SK-N-SH (cell line): Measurements from ENCODE around the gene OR8H3. TPM values are rescaled to one million over a fixed set of nuclear protein-coding genes. Genes with fewer than 3 reads are reported as not detected.

ENCODE experiments used
- CTCF ChIA-PET: fragments of 300-600, 350-600 bp; formaldehyde crosslinking; extraction: SDS; loops from one replicate; lab custom pipeline; 2021; lab: Yijun Ruan, JAX
- POLR2A ChIA-PET: fragments of 350-600 bp; sonication (Branson Sonifier 250); formaldehyde crosslinking; extraction: SDS; loops from one replicate; lab custom pipeline; 2020; ENCODE audit warnings: antibody characterized with exemption, inconsistent platforms; lab: Yijun Ruan, JAX
- DNase-seq: peaks from one replicate; pipeline ENCODE4 v3.0.0; 2012
- H2AFZ ChIP-seq: fragments of 200-600 bp; sonication (generic); 2 replicates; pipeline ENCODE4 v1.8.1; 2016; ENCODE audit warnings: antibody characterized with exemption, mild to moderate bottlenecking, low read depth
- H3F3A ChIP-seq: fragments of 200-600 bp; sonication (generic); replicated peaks from 2 replicates; pipeline ENCODE3; 2016; ENCODE audit warnings: antibody characterized with exemption, mild to moderate bottlenecking; ENCODE audit not compliant: insufficient read depth
- H3K27ac ChIP-seq, 2 experiments: fragments of 200-500 bp in 1 of 2; fragments of 200-600 bp in 1 of 2; sonication (Bioruptor generic) in 1 of 2; sonication (generic), shearing (Covaris generic) in 1 of 2; 2 replicates each; pipeline versions ENCODE4 v1.5.1 to v1.6.1; 2014 to 2016; ENCODE audit warnings: low read depth in 2 of 2, inconsistent platforms in 1 of 2, low read length in 1 of 2, mild to moderate bottlenecking in 1 of 2, mixed read lengths in 1 of 2
- H3K27me3 ChIP-seq: fragments of 200-600 bp; sonication (generic), shearing (Covaris generic); 2 replicates; pipeline ENCODE4 v1.6.1; 2016; ENCODE audit warnings: mixed run types; ENCODE audit not compliant: insufficient read depth
- H3K36me3 ChIP-seq, 2 experiments: fragments of 200-500 bp in 1 of 2; fragments of 200-600 bp in 1 of 2; sonication (Bioruptor generic) in 1 of 2; sonication (generic) in 1 of 2; replicated peaks in 1 of 2; 2 replicates each; pipeline versions ENCODE3 to v1.5.1; 2014 to 2016; ENCODE audit warnings: low read length in 1 of 2, mild to moderate bottlenecking in 1 of 2; ENCODE audit not compliant: insufficient read depth in 2 of 2, control insufficient read depth in 1 of 2
- H3K4me1 ChIP-seq, 2 experiments: fragments of 200-500 bp in 1 of 2; fragments of 200-600 bp in 1 of 2; sonication (Bioruptor generic) in 1 of 2; sonication (generic), shearing (Covaris generic) in 1 of 2; 2 replicates each; pipeline versions ENCODE4 v1.5.1 to v1.6.1; 2014 to 2016; ENCODE audit warnings: low read depth in 1 of 2, low read length in 1 of 2, mixed run types in 1 of 2; ENCODE audit not compliant: insufficient read depth in 2 of 2, control insufficient read depth in 1 of 2
- H3K4me2 ChIP-seq: fragments of 200-600 bp; sonication (generic), shearing (Covaris generic); 2 replicates; pipeline ENCODE4 v1.6.1; 2017; ENCODE audit warnings: mixed run types
- H3K4me3 ChIP-seq, 2 experiments: fragments of 200-500 bp in 1 of 2; fragments of 200-600 bp in 1 of 2; sonication (Bioruptor generic) in 1 of 2; sonication (generic), shearing (Covaris generic) in 1 of 2; 2 replicates each; pipeline versions ENCODE4 v1.5.1 to v1.8.1; 2014 to 2016; ENCODE audit warnings: low read depth in 2 of 2, inconsistent platforms in 1 of 2, low read length in 1 of 2, mild to moderate bottlenecking in 1 of 2, mixed read lengths in 1 of 2, moderate library complexity in 1 of 2
- H3K79me2 ChIP-seq: fragments of 200-600 bp; sonication (generic); 2 replicates; pipeline ENCODE4 v1.8.1; 2017; ENCODE audit warnings: mild to moderate bottlenecking; ENCODE audit not compliant: insufficient read depth
- H3K9ac ChIP-seq: fragments of 200-600 bp; sonication (generic); 2 replicates; pipeline ENCODE4 v1.6.1; 2017; ENCODE audit warnings: mixed run types
- H3K9me2 ChIP-seq: fragments of 200-600 bp; sonication (generic); 2 replicates; pipeline ENCODE4 v1.6.1; 2017; ENCODE audit warnings: mixed run types
- H3K9me3 ChIP-seq: fragments of 200-600 bp; sonication (generic); 2 replicates; pipeline ENCODE4 v1.6.1; 2017; ENCODE audit warnings: mixed run types, mild to moderate bottlenecking, moderate library complexity
- H4K20me1 ChIP-seq: fragments of 200-600 bp; sonication (generic); 2 replicates; pipeline ENCODE4 v1.6.1; 2017; ENCODE audit warnings: mild to moderate bottlenecking, mixed run types; ENCODE audit not compliant: insufficient read depth
- ELF1 ChIP-seq: IDR thresholded peaks from 2 replicates; pipeline ENCODE4 v1.4.0; 2012
- FOSL2 ChIP-seq: IDR thresholded peaks from 2 replicates; pipeline ENCODE4 v1.4.0; 2012; ENCODE audit warnings: low read depth, mild to moderate bottlenecking, moderate library complexity, borderline replicate concordance
- GABPA ChIP-seq: IDR thresholded peaks from 2 replicates; pipeline ENCODE4 v1.4.0; 2012; ENCODE audit warnings: low read depth, mild to moderate bottlenecking
- GATA2 ChIP-seq: sonication (generic); formaldehyde crosslinking; IDR thresholded peaks from 2 replicates; pipeline ENCODE4 v1.5.0; 2020; ENCODE audit warnings: mild to moderate bottlenecking, missing genetic modification reagents
- IRF3 ChIP-seq: fragments of 150-350 bp; IDR thresholded peaks from 2 replicates; pipeline ENCODE4 v1.6.1; 2016; ENCODE audit warnings: mild to moderate bottlenecking, low read depth, low read length
- NFIC ChIP-seq: IDR thresholded peaks from 2 replicates; pipeline ENCODE4 v1.4.0; 2012; ENCODE audit warnings: borderline replicate concordance
- RCOR1 ChIP-seq: fragments of 150-350 bp; IDR thresholded peaks from 2 replicates; pipeline ENCODE4 v1.6.1; 2017; ENCODE audit warnings: antibody characterized with exemption, low read length
- SMC3 ChIP-seq: IDR thresholded peaks from 2 replicates; pipeline ENCODE4 v1.6.1; 2012; ENCODE audit warnings: low read depth, low read length, improper control_type of control experiment
- TAF1 ChIP-seq: IDR thresholded peaks from 2 replicates; pipeline ENCODE4 v1.6.1; 2012; ENCODE audit warnings: low read depth, mild to moderate bottlenecking, low read length, moderate library complexity, borderline replicate concordance
- polyA plus RNA-seq, 3 experiments: library from polyadenylated mRNA; depleted of rRNA; stranded (reverse); fragments of >200 nt; gene quantifications; 2 replicates each; pipeline ENCODE4 v1.2.3, GENCODE V29; 2012
- TF ChIP-seq, protein P1 (sequence below): IDR thresholded peaks from 2 replicates; pipeline ENCODE4 v1.6.1; 2012; ENCODE audit warnings: mild to moderate bottlenecking, low read depth, low read length, moderate library complexity

OR8H3 gene
- polyA plus RNA-seq, 1 of the 3 experiments (the other 2 are of a cell fraction) = not detected

- TF ChIP-seq IRF3 = no peak
These were observed 29.2 kb upstream of the OR8H3 start, which contains the start of gene OR8I2 (continued) for GRCh38 chr11:56093008-56093407.

DNA sequence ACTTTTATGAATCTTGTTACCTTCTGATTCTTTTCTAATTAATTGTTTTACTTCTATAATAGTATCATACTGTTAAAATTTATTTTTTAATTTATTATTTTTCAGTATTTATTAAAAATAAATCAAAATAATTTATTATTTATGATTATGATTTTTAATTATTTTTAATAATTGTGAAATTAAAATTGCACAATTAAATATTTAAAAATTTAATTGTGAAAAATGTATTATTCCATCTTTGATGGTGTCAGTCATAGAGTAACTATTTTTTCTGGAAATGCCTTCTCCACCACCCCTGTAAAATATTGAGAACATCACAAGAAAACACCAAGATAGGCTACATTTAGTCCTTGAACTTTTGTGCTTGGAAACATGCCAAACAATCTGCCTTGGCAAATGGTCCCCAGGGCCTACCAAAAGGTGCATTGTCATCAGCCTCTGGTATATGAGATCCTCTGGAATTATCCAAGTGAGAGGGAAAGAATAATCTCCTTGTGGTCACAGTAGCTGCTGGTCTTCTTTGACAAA is 18.9 kb upstream of the OR8H3 start, which contains the start of gene OR8H2:
OR8H2 (plus strand) TSS at position 478 of the 528 bp plus-strand sequence. CDS start 1,356 bp downstream, outside the sequence.
- Histone ChIP-seq H3K4me1 (no peaks in the 10 kb centered on the region), H3K9me2 (no peaks in the 10 kb centered on the region), H3K27ac (no peak within 1 kb of the TSS), H3K27me3 (no peaks in the 10 kb centered on the region), H3F3A (no peaks in the 10 kb centered on the region), H3K4me2 (no peak within 1 kb of the TSS), H2AFZ (no peak within 1 kb of the TSS), H3K79me2 (no peaks in the 10 kb centered on the region), H4K20me1 (no peaks in the 10 kb centered on the region), H3K9ac (no peak within 1 kb of the TSS), H3K4me3 (no peak within 1 kb of the TSS), H3K9me3 (no peaks in the 10 kb centered on the region; the same call in 1 of the 2 replicates), H3K36me3 (no peaks in the 10 kb centered on the region)
- TF ChIP-seq GABPA (no peak), GATA2 (CRISPR knock-in tag) (no peak), IRF3 (no peak), SMC3 (no peak), FOSL2 (no peak), ELF1 (no peak), TAF1 (no peak), RCOR1 (no peak), NFIC (no peak)
- TF ChIP-seq, protein P1, sequence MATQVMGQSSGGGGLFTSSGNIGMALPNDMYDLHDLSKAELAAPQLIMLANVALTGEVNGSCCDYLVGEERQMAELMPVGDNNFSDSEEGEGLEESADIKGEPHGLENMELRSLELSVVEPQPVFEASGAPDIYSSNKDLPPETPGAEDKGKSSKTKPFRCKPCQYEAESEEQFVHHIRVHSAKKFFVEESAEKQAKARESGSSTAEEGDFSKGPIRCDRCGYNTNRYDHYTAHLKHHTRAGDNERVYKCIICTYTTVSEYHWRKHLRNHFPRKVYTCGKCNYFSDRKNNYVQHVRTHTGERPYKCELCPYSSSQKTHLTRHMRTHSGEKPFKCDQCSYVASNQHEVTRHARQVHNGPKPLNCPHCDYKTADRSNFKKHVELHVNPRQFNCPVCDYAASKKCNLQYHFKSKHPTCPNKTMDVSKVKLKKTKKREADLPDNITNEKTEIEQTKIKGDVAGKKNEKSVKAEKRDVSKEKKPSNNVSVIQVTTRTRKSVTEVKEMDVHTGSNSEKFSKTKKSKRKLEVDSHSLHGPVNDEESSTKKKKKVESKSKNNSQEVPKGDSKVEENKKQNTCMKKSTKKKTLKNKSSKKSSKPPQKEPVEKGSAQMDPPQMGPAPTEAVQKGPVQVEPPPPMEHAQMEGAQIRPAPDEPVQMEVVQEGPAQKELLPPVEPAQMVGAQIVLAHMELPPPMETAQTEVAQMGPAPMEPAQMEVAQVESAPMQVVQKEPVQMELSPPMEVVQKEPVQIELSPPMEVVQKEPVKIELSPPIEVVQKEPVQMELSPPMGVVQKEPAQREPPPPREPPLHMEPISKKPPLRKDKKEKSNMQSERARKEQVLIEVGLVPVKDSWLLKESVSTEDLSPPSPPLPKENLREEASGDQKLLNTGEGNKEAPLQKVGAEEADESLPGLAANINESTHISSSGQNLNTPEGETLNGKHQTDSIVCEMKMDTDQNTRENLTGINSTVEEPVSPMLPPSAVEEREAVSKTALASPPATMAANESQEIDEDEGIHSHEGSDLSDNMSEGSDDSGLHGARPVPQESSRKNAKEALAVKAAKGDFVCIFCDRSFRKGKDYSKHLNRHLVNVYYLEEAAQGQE = no peak
- ChIA-PET CTCF (no interaction called here), POLR2A (no interaction called here)
- no peak for DNase-seq
